ENCODE results near the gene WDR19. TPM values are rescaled to one million over a fixed set of nuclear protein-coding genes. Genes with fewer than 3 reads are reported as not detected.
"Not testable (repeated sequence)": the region's sequence is repeated elsewhere in the genome, so short reads cannot be mapped to it uniquely, and the experiment has no call there.

WDR19 gene
- total RNA-seq, 2 experiments from 2014 or later: 14.5 to 16.7 TPM

DNA sequence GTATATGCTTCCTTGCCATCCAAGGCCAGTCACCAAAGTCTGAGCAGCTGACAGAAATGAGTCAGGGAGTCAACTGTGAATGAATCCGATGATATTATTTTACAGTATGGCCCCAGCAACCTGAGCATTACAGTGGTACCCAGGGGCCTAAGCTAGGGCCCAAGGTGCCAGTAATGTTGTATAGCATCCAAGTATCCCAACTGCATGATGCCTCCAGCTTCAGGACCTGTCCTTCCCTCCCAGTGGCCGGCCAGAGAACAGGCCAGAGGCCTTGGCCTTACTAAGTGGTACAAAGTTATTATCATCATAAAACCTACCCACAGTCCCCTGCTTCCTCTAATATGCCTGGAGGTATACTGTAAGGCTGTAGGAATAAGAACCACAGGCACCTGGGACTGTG, 103.9 kb downstream of the WDR19 start:
- Histone ChIP-seq H3K4me1 (ENCODE audit: insufficient read depth, low read length) (no peaks in the 10 kb centered on the region), H3K27ac (ENCODE audit: low read depth in 1 of 2, low read length in 2 of 2) (no peak overlapping the region), H3K4me3 (ENCODE audit: low read length) (no peak overlapping the region), H3K27me3 (ENCODE audit: control insufficient read depth in 1 of 2, insufficient read depth in 2 of 2, low read length in 2 of 2) (no peaks in the 10 kb centered on the region), H3K9me3 (ENCODE audit: control insufficient read depth in 1 of 2, insufficient read depth in 1 of 2, low read length in 2 of 2) (no peaks in the 10 kb centered on the region), H3K36me3 (ENCODE audit: insufficient read depth, low read length) (peaks cover 52% of the 10 kb centered on the region)
- POLR2A ChIA-PET: no interaction called here
- CTCF ChIA-PET: no interaction called here
- TF ChIP-seq, protein P1, sequence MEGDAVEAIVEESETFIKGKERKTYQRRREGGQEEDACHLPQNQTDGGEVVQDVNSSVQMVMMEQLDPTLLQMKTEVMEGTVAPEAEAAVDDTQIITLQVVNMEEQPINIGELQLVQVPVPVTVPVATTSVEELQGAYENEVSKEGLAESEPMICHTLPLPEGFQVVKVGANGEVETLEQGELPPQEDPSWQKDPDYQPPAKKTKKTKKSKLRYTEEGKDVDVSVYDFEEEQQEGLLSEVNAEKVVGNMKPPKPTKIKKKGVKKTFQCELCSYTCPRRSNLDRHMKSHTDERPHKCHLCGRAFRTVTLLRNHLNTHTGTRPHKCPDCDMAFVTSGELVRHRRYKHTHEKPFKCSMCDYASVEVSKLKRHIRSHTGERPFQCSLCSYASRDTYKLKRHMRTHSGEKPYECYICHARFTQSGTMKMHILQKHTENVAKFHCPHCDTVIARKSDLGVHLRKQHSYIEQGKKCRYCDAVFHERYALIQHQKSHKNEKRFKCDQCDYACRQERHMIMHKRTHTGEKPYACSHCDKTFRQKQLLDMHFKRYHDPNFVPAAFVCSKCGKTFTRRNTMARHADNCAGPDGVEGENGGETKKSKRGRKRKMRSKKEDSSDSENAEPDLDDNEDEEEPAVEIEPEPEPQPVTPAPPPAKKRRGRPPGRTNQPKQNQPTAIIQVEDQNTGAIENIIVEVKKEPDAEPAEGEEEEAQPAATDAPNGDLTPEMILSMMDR (IDR thresholded peaks at IDR 0.05): no peak
- DNase-seq: no peak
- no peak overlapping the region for H3K4me3 Mint-ChIP-seq
- no peaks in the 10 kb centered on the region for H3K9me3 Mint-ChIP-seq
- ATAC-seq (ENCODE audit: poor library complexity): no peak
- no peak overlapping the region for H3K27ac Mint-ChIP-seq
- peaks cover 78% of the 10 kb centered on the region for H3K36me3 Mint-ChIP-seq (ENCODE audit: low read depth)
- no peaks in the 10 kb centered on the region for H3K4me1 Mint-ChIP-seq (ENCODE audit: low read depth)
- intact Hi-C loops (cut with DNase I, micrococcal nuclease): loop anchor here in 1 of 2 experiments (10.0 kb wide), 1 partner anchor 381 kb away; no protein-coding TSS in a partner anchor
- no peaks in the 10 kb centered on the region for H3K27me3 Mint-ChIP-seq

DNA sequence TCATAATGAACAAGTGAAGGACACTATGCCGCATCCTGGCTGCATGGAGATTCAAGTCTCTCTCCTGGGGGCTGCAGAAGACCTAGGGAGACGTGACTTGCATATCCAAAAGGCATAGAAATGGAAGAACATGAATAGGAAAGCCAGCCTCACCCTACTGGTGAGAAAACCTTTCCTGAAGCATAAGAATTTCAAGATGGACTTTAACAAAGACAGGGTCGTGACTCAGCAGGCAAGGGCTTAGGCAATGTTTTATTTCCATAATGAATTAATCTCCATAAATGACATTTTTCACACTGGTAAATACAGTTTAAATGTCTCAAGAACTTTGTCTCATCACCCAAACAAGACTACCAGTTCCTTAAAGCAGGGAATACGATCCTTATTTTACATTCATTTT, 104.9 kb downstream of the WDR19 start:
- Histone ChIP-seq H3K27me3 (ENCODE audit: control insufficient read depth in 1 of 2, insufficient read depth in 2 of 2, low read length in 2 of 2) (no peaks in the 10 kb centered on the region), H3K36me3 (ENCODE audit: insufficient read depth, low read length) (peaks cover 60% of the 10 kb centered on the region), H3K4me1 (ENCODE audit: insufficient read depth, low read length) (no peaks in the 10 kb centered on the region), H3K4me3 (ENCODE audit: low read length) (no peak overlapping the region), H3K27ac (ENCODE audit: low read depth in 1 of 2, low read length in 2 of 2) (no peak overlapping the region), H3K9me3 (ENCODE audit: control insufficient read depth in 1 of 2, insufficient read depth in 1 of 2, low read length in 2 of 2) (no peaks in the 10 kb centered on the region)
- no peaks in the 10 kb centered on the region for H3K9me3 Mint-ChIP-seq
- TF ChIP-seq, protein P1 (IDR thresholded peaks at IDR 0.05): no peak
- H3K27ac Mint-ChIP-seq: no peak overlapping the region
- no peak overlapping the region for H3K4me3 Mint-ChIP-seq
- no peak for DNase-seq
- CTCF ChIA-PET: no interaction called here
- H3K36me3 Mint-ChIP-seq (ENCODE audit: low read depth): peaks cover 88% of the 10 kb centered on the region
- ATAC-seq (ENCODE audit: poor library complexity): no peak
- intact Hi-C loops (cut with DNase I, micrococcal nuclease): loop anchor here in 1 of 2 experiments (10.0 kb wide), 1 partner anchor 382 kb away; no protein-coding TSS in a partner anchor
- POLR2A ChIA-PET: no interaction called here
- H3K27me3 Mint-ChIP-seq: no peaks in the 10 kb centered on the region
- no peaks in the 10 kb centered on the region for H3K4me1 Mint-ChIP-seq (ENCODE audit: low read depth)

DNA sequence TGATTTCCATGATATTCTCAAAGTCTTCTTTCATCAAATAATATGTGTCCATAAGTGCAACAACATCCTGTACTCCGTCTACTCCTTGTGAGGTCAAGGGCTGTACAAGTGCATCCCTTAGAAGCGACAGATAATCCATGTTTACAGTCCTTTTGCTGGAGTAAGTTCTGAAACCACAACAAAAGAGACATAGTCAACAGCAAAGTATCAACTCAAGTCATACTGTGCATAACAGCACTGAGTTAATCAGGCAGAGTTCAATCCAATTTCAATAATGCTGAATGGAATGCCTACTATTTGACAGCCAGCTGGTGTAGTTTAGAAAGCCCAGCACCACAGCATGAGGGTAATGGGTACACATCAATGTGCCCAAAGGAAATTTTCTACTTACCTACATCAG, 109.4 kb downstream of the WDR19 start:
- TF ChIP-seq, protein P1 (IDR thresholded peaks at IDR 0.05): no peak
- peaks cover 76% of the 10 kb centered on the region for H3K36me3 ChIP-seq (ENCODE audit: insufficient read depth, low read length)
- CTCF ChIA-PET: no interaction called here
- ATAC-seq (ENCODE audit: poor library complexity) (no peak), DNase-seq (no peak)
- H3K27ac Mint-ChIP-seq: no peak overlapping the region
- no peaks in the 10 kb centered on the region for H3K27me3 Mint-ChIP-seq
- no peaks in the 10 kb centered on the region for H3K9me3 ChIP-seq (ENCODE audit: control insufficient read depth in 1 of 2, insufficient read depth in 1 of 2, low read length in 2 of 2)
- no peak overlapping the region for H3K4me3 Mint-ChIP-seq
- H3K4me1 ChIP-seq (ENCODE audit: insufficient read depth, low read length): no peaks in the 10 kb centered on the region
- H3K4me3 ChIP-seq (ENCODE audit: low read length): no peak overlapping the region
- no peaks in the 10 kb centered on the region for H3K27me3 ChIP-seq (ENCODE audit: control insufficient read depth in 1 of 2, insufficient read depth in 2 of 2, low read length in 2 of 2)
- POLR2A ChIA-PET: interaction anchor here (0.6 kb wide), 1 partner anchor 622 kb away, joined by 3 read pairs; no protein-coding TSS in a partner anchor
- no peaks in the 10 kb centered on the region for H3K9me3 Mint-ChIP-seq
- no peaks in the 10 kb centered on the region for H3K4me1 Mint-ChIP-seq (ENCODE audit: low read depth)
- H3K27ac ChIP-seq (ENCODE audit: low read depth in 1 of 2, low read length in 2 of 2): no peak overlapping the region
- intact Hi-C loops (cut with DNase I, micrococcal nuclease): no loop called here
- peaks cover 87% of the 10 kb centered on the region for H3K36me3 Mint-ChIP-seq (ENCODE audit: low read depth)

DNA sequence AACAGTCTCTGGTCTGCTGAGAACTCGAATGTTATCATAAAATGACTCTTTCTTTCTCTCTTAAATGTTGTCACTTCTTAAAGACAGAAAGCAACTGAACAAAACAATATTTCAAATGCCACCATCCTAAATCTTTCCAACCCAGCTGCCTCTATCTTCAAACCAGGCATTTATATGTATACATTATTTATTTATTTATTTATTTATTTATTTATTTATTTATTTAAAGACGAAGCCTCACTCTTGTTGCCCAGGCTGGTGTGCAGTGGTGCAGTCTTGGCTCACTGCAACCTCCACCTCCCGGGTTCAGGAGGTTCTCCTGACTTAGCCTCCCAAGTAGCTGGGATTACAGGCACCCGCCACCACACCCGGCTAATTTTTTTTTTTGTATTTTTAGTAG, 110.1 kb downstream of the WDR19 start:
- CTCF ChIA-PET; H3K9me3 Mint-ChIP-seq; H3K27me3 ChIP-seq (ENCODE audit: control insufficient read depth in 1 of 2, insufficient read depth in 2 of 2, low read length in 2 of 2); H3K27ac ChIP-seq (ENCODE audit: low read depth in 1 of 2, low read length in 2 of 2); H3K27ac Mint-ChIP-seq; H3K27me3 Mint-ChIP-seq; H3K4me3 Mint-ChIP-seq; H3K4me3 ChIP-seq (ENCODE audit: low read length); H3K4me1 Mint-ChIP-seq (ENCODE audit: low read depth); H3K9me3 ChIP-seq (ENCODE audit: control insufficient read depth in 1 of 2, insufficient read depth in 1 of 2, low read length in 2 of 2); H3K4me1 ChIP-seq (ENCODE audit: insufficient read depth, low read length); ATAC-seq (ENCODE audit: poor library complexity); intact Hi-C loops (cut with DNase I, micrococcal nuclease); POLR2A ChIA-PET; DNase-seq: not testable (repeated sequence)
- peaks cover 82% of the 10 kb centered on the region for H3K36me3 Mint-ChIP-seq (ENCODE audit: low read depth)
- peaks cover 69% of the 10 kb centered on the region for H3K36me3 ChIP-seq (ENCODE audit: insufficient read depth, low read length)

Measured in CD4-positive, alpha-beta T cell (primary cell).